ENCODE data around the gene HAUS3.
"Not testable (repeated sequence)": the region's sequence is repeated elsewhere in the genome, so short reads cannot be mapped to it uniquely, and the experiment has no call there.

Gene HAUS3

GRCh38 chr4:2217726-2218125 lies 24.2 kb downstream of the HAUS3 start:
- TF ChIP-seq EZH2phosphoT487 (conservative IDR thresholded peaks at IDR 0.05; ENCODE audit: low read length): no peak
- TF ChIP-seq CTCF (IDR thresholded peaks at IDR 0.05; ENCODE audit: insufficient read depth, low read length, poor library complexity, severe bottlenecking): no peak
- no peaks in the 10 kb centered on the region for H3K9me2 ChIP-seq (replicated peaks; ENCODE audit: insufficient read depth, low read length)
- no peaks in the 10 kb centered on the region for H3K9me3 ChIP-seq (ENCODE audit: insufficient read depth, low read length)
- no peak overlapping the region for H3K27ac ChIP-seq (ENCODE audit: low read depth, low read length)
- H3K79me2 ChIP-seq (ENCODE audit: insufficient read depth, low read length): no peaks in the 10 kb centered on the region
- H3K9ac ChIP-seq (ENCODE audit: low read length): no peak overlapping the region
- H3K36me3 ChIP-seq (ENCODE audit: low read length): no peaks in the 10 kb centered on the region
- H3K4me2 ChIP-seq (ENCODE audit: low read depth, low read length, poor library complexity, severe bottlenecking): no peak overlapping the region
- H3F3A ChIP-seq (ENCODE audit: insufficient read depth): peaks cover 6% of the 10 kb centered on the region; the same call in 1 of the 2 replicates
- H2AFZ ChIP-seq (ENCODE audit: low read depth, low read length, severe bottlenecking): no peak overlapping the region
- no peaks in the 10 kb centered on the region; the same call in 1 of the 2 replicates for H4K20me1 ChIP-seq (ENCODE audit: low read depth, low read length)
- H3K27me3 ChIP-seq (ENCODE audit: low read length): no peaks in the 10 kb centered on the region
- no peak overlapping the region for H3K4me3 ChIP-seq (ENCODE audit: insufficient read depth, low read length, poor library complexity, severe bottlenecking)

GRCh38 chr4:2212831-2213230 lies 29.1 kb downstream of the HAUS3 start:
- no peaks in the 10 kb centered on the region; the same call in 1 of the 2 replicates for H4K20me1 ChIP-seq (ENCODE audit: low read depth, low read length)
- H3K27ac ChIP-seq (ENCODE audit: low read depth, low read length): no peak overlapping the region
- no peaks in the 10 kb centered on the region for H3F3A ChIP-seq (ENCODE audit: insufficient read depth)
- no peak overlapping the region for H3K4me2 ChIP-seq (ENCODE audit: low read depth, low read length, poor library complexity, severe bottlenecking)
- no peaks in the 10 kb centered on the region for H3K79me2 ChIP-seq (ENCODE audit: insufficient read depth, low read length)
- no peak overlapping the region for H2AFZ ChIP-seq (ENCODE audit: low read depth, low read length, severe bottlenecking)
- H3K9me3 ChIP-seq (ENCODE audit: insufficient read depth, low read length): no peaks in the 10 kb centered on the region
- H3K9ac ChIP-seq (ENCODE audit: low read length): no peak overlapping the region
- H3K4me3 ChIP-seq (ENCODE audit: insufficient read depth, low read length, poor library complexity, severe bottlenecking): no peak overlapping the region
- no peaks in the 10 kb centered on the region for H3K36me3 ChIP-seq (ENCODE audit: low read length)
- no peaks in the 10 kb centered on the region for H3K9me2 ChIP-seq (replicated peaks; ENCODE audit: insufficient read depth, low read length)
- no peak for TF ChIP-seq CTCF (IDR thresholded peaks at IDR 0.05; ENCODE audit: insufficient read depth, low read length, poor library complexity, severe bottlenecking)
- TF ChIP-seq EZH2phosphoT487 (conservative IDR thresholded peaks at IDR 0.05; ENCODE audit: low read length): no peak
- H3K27me3 ChIP-seq (ENCODE audit: low read length): no peaks in the 10 kb centered on the region

- H3F3A ChIP-seq (ENCODE audit: insufficient read depth); H4K20me1 ChIP-seq (ENCODE audit: low read depth, low read length); H3K27ac ChIP-seq (ENCODE audit: low read depth, low read length); H3K4me3 ChIP-seq (ENCODE audit: insufficient read depth, low read length, poor library complexity, severe bottlenecking); H3K9ac ChIP-seq (ENCODE audit: low read length); H3K79me2 ChIP-seq (ENCODE audit: insufficient read depth, low read length); H3K9me3 ChIP-seq (ENCODE audit: insufficient read depth, low read length); H3K36me3 ChIP-seq (ENCODE audit: low read length); H3K27me3 ChIP-seq (ENCODE audit: low read length); H2AFZ ChIP-seq (ENCODE audit: low read depth, low read length, severe bottlenecking); H3K4me2 ChIP-seq (ENCODE audit: low read depth, low read length, poor library complexity, severe bottlenecking); H3K9me2 ChIP-seq (replicated peaks; ENCODE audit: insufficient read depth, low read length): not testable (repeated sequence)
Observed at GRCh38 chr4:2202789-2203188, 39.1 kb downstream of the HAUS3 start.

- H3K9ac ChIP-seq (ENCODE audit: low read length): no peak overlapping the region
- H3K9me2 ChIP-seq (replicated peaks; ENCODE audit: insufficient read depth, low read length): no peaks in the 10 kb centered on the region
- H3F3A ChIP-seq (ENCODE audit: insufficient read depth): no peaks in the 10 kb centered on the region
- H3K27me3 ChIP-seq (ENCODE audit: low read length): no peaks in the 10 kb centered on the region
- no peak overlapping the region for H2AFZ ChIP-seq (ENCODE audit: low read depth, low read length, severe bottlenecking)
- H3K36me3 ChIP-seq (ENCODE audit: low read length): no peaks in the 10 kb centered on the region
- H3K9me3 ChIP-seq (ENCODE audit: insufficient read depth, low read length): no peaks in the 10 kb centered on the region
- H3K4me2 ChIP-seq (ENCODE audit: low read depth, low read length, poor library complexity, severe bottlenecking): no peak overlapping the region
- TF ChIP-seq CTCF (IDR thresholded peaks at IDR 0.05; ENCODE audit: insufficient read depth, low read length, poor library complexity, severe bottlenecking) (no peak), EZH2phosphoT487 (conservative IDR thresholded peaks at IDR 0.05; ENCODE audit: low read length) (no peak)
- H4K20me1 ChIP-seq (ENCODE audit: low read depth, low read length): no peaks in the 10 kb centered on the region
- H3K27ac ChIP-seq (ENCODE audit: low read depth, low read length): no peak overlapping the region
- no peak overlapping the region for H3K4me3 ChIP-seq (ENCODE audit: insufficient read depth, low read length, poor library complexity, severe bottlenecking)
- H3K79me2 ChIP-seq (ENCODE audit: insufficient read depth, low read length): no peaks in the 10 kb centered on the region
Observed at GRCh38 chr4:2194496-2194895, 47.4 kb downstream of the HAUS3 start.
